CD4-positive, alpha-beta T cell (primary cell): ENCODE measurements around the gene SPEM1. TPM values are rescaled to one million over a fixed set of nuclear protein-coding genes. Genes with fewer than 3 reads are reported as not detected.

Experiments
- ATAC-seq: fragments of 200-7000 bp; cut with Tn5 transposase; one replicate; pipeline ENCODE4 v1.10.0; 2022; ENCODE audit warnings: mild to moderate bottlenecking; ENCODE audit not compliant: poor library complexity
- CTCF ChIA-PET: fragments of 350-600 bp; sonication (Branson Sonifier 250); formaldehyde crosslinking; loops from one replicate; lab custom pipeline; 2021; ENCODE audit warnings: antibody characterized with exemption, inconsistent platforms; lab: Charles Lee
- POLR2A ChIA-PET: fragments of 350-600 bp; sonication (Branson Sonifier 250); formaldehyde crosslinking; loops from one replicate; lab custom pipeline; 2021; ENCODE audit warnings: antibody characterized with exemption, inconsistent platforms; lab: Charles Lee
- DNase-seq, 14 experiments: peaks; one replicate each; pipeline ENCODE4 v3.0.0-alpha.2; 2013 to 2020; ENCODE audit warnings: mixed read lengths in 2 of 14
- H3K27ac ChIP-seq, 2 donors: one replicate each; pipeline versions ENCODE4 v1.5.1 to v1.7.0; 2013; ENCODE audit warnings: low read length in 2 of 2, low read depth in 1 of 2, mild to moderate bottlenecking in 1 of 2
- H3K27me3 ChIP-seq, 2 experiments: 1 replicate in 1 of 2; 2 replicates in 1 of 2; pipeline versions ENCODE4 v1.6.1 to v1.7.0; 2013; ENCODE audit warnings: low read length in 2 of 2, control low read depth in 1 of 2, mild to moderate bottlenecking in 1 of 2, moderate library complexity in 1 of 2; ENCODE audit not compliant: insufficient read depth in 2 of 2, control insufficient read depth in 1 of 2
- H3K36me3 ChIP-seq: one replicate; pipeline ENCODE4 v1.6.1; 2013; ENCODE audit warnings: low read length, control low read depth; ENCODE audit not compliant: insufficient read depth
- H3K4me1 ChIP-seq: one replicate; pipeline ENCODE4 v1.6.1; 2013; ENCODE audit warnings: low read length, control low read depth; ENCODE audit not compliant: insufficient read depth
- H3K4me3 ChIP-seq: one replicate; pipeline ENCODE4 v1.5.1; 2013; ENCODE audit warnings: mild to moderate bottlenecking, low read length, moderate library complexity
- H3K9me3 ChIP-seq, 2 experiments: 1 replicate in 1 of 2; 2 replicates in 1 of 2; pipeline versions ENCODE4 v1.6.1 to v1.7.0; 2013; ENCODE audit warnings: low read length in 2 of 2, mild to moderate bottlenecking in 2 of 2, control low read depth in 1 of 2, moderate library complexity in 1 of 2; ENCODE audit not compliant: control insufficient read depth in 1 of 2, insufficient read depth in 1 of 2
- H3K27ac Mint-ChIP-seq: one replicate; pipeline ENCODE4 v1.8.0; 2020; ENCODE audit warnings: mixed read lengths
- H3K27me3 Mint-ChIP-seq: one replicate; pipeline ENCODE4 v1.8.0; 2021; ENCODE audit warnings: mixed read lengths
- H3K36me3 Mint-ChIP-seq: one replicate; pipeline ENCODE4 v1.8.0; 2021; ENCODE audit warnings: low read depth, mixed read lengths
- H3K4me1 Mint-ChIP-seq: one replicate; pipeline ENCODE4 v1.8.0; 2021; ENCODE audit warnings: low read depth, mixed read lengths
- H3K4me3 Mint-ChIP-seq: one replicate; pipeline ENCODE4 v1.8.0; 2020; ENCODE audit warnings: mild to moderate bottlenecking, mixed read lengths
- H3K9me3 Mint-ChIP-seq: one replicate; pipeline ENCODE4 v1.8.0; 2020; ENCODE audit warnings: mixed read lengths
- CTCF ChIP-seq: fragments of 200-600 bp; IDR thresholded peaks from one replicate; pipeline ENCODE4 v1.8.0; 2022; ENCODE audit warnings: antibody characterized with exemption, mild to moderate bottlenecking
- intact Hi-C, 2 experiments: fragments of 100-400 bp; cut with DNase I in 1 of 2; cut with micrococcal nuclease in 1 of 2; formaldehyde crosslinking; loops; one replicate each; pipeline versions ENCODE4 v1.15.1 to v1.9.0; 2023 to 2025; cut with DNase I, micrococcal nuclease
- total RNA-seq, 174 experiments: library from RNA in 2 of 174; stranded (reverse) in 2 of 174; gene quantifications; one replicate each; pipeline ENCODE4 v1.2.3 and lab custom pipeline; 2021 to 2026

The SPEM1 gene
- total RNA-seq, 2 experiments from 2014 or later = not detected

GRCh38 chr17:7444682-7445618, 24.8 kb downstream of the SPEM1 start, which contains the start of gene CHRNB1:
Gene CHRNB1, plus strand, starts transcription at chr17:7445061. Its CDS starts 67 bp downstream, at chr17:7445128.
- Mint-ChIP-seq H3K9me3 (no peaks in the 10 kb centered on the region), H3K27me3 (peaks cover 72% of the 10 kb centered on the region), H3K36me3 (no peaks in the 10 kb centered on the region), H3K4me1 (peaks cover 29% of the 10 kb centered on the region), H3K4me3 (peak within 1 kb of the TSS; percentile 59), H3K27ac (no peak within 1 kb of the TSS)
- Histone ChIP-seq H3K27me3 (peaks cover 67 to 73% of the 10 kb centered on the region in 2 experiments), H3K4me3 (peak within 1 kb of the TSS; percentile 37), H3K4me1 (peaks cover 37% of the 10 kb centered on the region), H3K27ac (no peak within 1 kb of the TSS), H3K36me3 (no peaks in the 10 kb centered on the region), H3K9me3 (peaks cover 0 to 28% of the 10 kb centered on the region in 2 experiments)
- ATAC-seq = peak; percentile 11
- peak in 3 of 14 experiments; percentile 15 to 56 (median 43) for DNase-seq
- CTCF ChIA-PET = interaction anchor here (1.1 to 1.4 kb wide), 4 partner anchors 8 to 149 kb away, joined by 3 to 5 read pairs (median 4); no protein-coding TSS in a partner anchor
- intact Hi-C loops = no loop called here
- POLR2A ChIA-PET = interaction anchor here (1.1 to 4.0 kb wide), 7 partner anchors 9 to 115 kb away, joined by 4 to 25 read pairs (median 6); partner anchors contain the start of genes PLSCR3, POLR2A, SLC35G6 and ZBTB4
- no peak for TF ChIP-seq CTCF

- Histone ChIP-seq H3K4me3 (peak overlapping the region; percentile 37), H3K36me3 (no peaks in the 10 kb centered on the region), H3K27ac (no peak overlapping the region), H3K4me1 (peaks cover 30% of the 10 kb centered on the region), H3K9me3 (peaks cover 0 to 21% of the 10 kb centered on the region in 2 experiments), H3K27me3 (peaks cover 61 to 67% of the 10 kb centered on the region in 2 experiments)
- ChIA-PET POLR2A (interaction anchor here (0.6 to 4.0 kb wide), 8 partner anchors 8 to 242 kb away, joined by 3 to 25 read pairs (median 6); partner anchors contain the start of genes MPDU1, PLSCR3, POLR2A and SLC35G6), CTCF (interaction anchor here (1.1 to 1.4 kb wide), 3 partner anchors 9 to 150 kb away, joined by 3 to 5 read pairs (median 3); no protein-coding TSS in a partner anchor)
- ATAC-seq (peak; percentile 91), DNase-seq (peak in 11 of 14 experiments; percentile 19 to 61 (median 38))
- Mint-ChIP-seq H3K4me1 (peaks cover 23% of the 10 kb centered on the region), H3K27ac (no peak overlapping the region), H3K4me3 (peak overlapping the region; percentile 59), H3K9me3 (no peaks in the 10 kb centered on the region), H3K27me3 (peaks cover 66% of the 10 kb centered on the region), H3K36me3 (no peaks in the 10 kb centered on the region)
- no peak for TF ChIP-seq CTCF
- intact Hi-C loops = no loop called here
These were observed 25.5 kb downstream of the SPEM1 start for GRCh38 chr17:7445619-7445968.

GRCh38 chr17:7448461-7448860, 28.3 kb downstream of the SPEM1 start:
- POLR2A ChIA-PET = interaction anchor here (0.7 to 2.4 kb wide), 3 partner anchors 12 to 240 kb away, joined by 3 to 8 read pairs (median 3); partner anchors contain the start of genes TMEM102 and WRAP53
- Mint-ChIP-seq H3K9me3 (no peaks in the 10 kb centered on the region), H3K4me3 (no peak overlapping the region), H3K36me3 (no peaks in the 10 kb centered on the region), H3K27me3 (peaks cover 37% of the 10 kb centered on the region), H3K4me1 (peaks cover 23% of the 10 kb centered on the region), H3K27ac (no peak overlapping the region)
- no peak overlapping the region for H3K4me3 ChIP-seq
- DNase-seq (no peak), ATAC-seq (no peak)
- peaks cover 25% of the 10 kb centered on the region for H3K4me1 ChIP-seq
- CTCF ChIA-PET = interaction anchor here (0.7 to 1.2 kb wide), 2 partner anchors 12 to 75 kb away, joined by 4 read pairs; no protein-coding TSS in a partner anchor
- H3K27ac ChIP-seq = no peak overlapping the region
- peaks cover 38 to 39% of the 10 kb centered on the region in 2 experiments for H3K27me3 ChIP-seq
- peaks cover 0 to 19% of the 10 kb centered on the region in 2 experiments for H3K9me3 ChIP-seq
- intact Hi-C loops = no loop called here
- H3K36me3 ChIP-seq = no peaks in the 10 kb centered on the region
- no peak for TF ChIP-seq CTCF
